HS-27A (cell line): ENCODE results near the gene USP25.

ENCODE experiments used
- DNase-seq: peaks from one replicate; pipeline ENCODE4 v3.0.0-alpha.2; 2012; ENCODE audit warnings: low read depth, missing footprints

The USP25 gene

GRCh38 chr21:15868940-15869339 lies 139.2 kb downstream of the USP25 start:
- no peak for DNase-seq

GRCh38 chr21:15870819-15871218 lies 141.0 kb downstream of the USP25 start:
- no peak for DNase-seq

GRCh38 chr21:15872236-15872635 lies 142.5 kb downstream of the USP25 start:
- no peak for DNase-seq

GRCh38 chr21:15874615-15875014 lies 144.8 kb downstream of the USP25 start:
- DNase-seq, result no peak

- no peak for DNase-seq
Measured at GRCh38 chr21:15875286-15875685, 145.5 kb downstream of the USP25 start.

- DNase-seq, result no peak
Measured at GRCh38 chr21:15893902-15894301, 164.1 kb downstream of the USP25 start.

- no peak for DNase-seq
Measured at GRCh38 chr21:15894596-15894995, 164.8 kb downstream of the USP25 start.

GRCh38 chr21:15895142-15896106 lies 165.6 kb downstream of the USP25 start:
- no peak for DNase-seq

GRCh38 chr21:15896501-15896900 lies 166.7 kb downstream of the USP25 start:
- DNase-seq, result no peak

- DNase-seq, result no peak
Measured at GRCh38 chr21:15904389-15904788, 174.6 kb downstream of the USP25 start.

- no peak for DNase-seq
Measured at GRCh38 chr21:15908187-15908586, 178.4 kb downstream of the USP25 start.

- DNase-seq, result no peak
Measured at GRCh38 chr21:15928196-15928595, 198.4 kb downstream of the USP25 start.

GRCh38 chr21:15928686-15929425 lies 199.1 kb downstream of the USP25 start:
- no peak for DNase-seq

GRCh38 chr21:15929536-15929935 lies 199.8 kb downstream of the USP25 start:
- no peak for DNase-seq
